Muscle of leg (tissue), 16 donors: ENCODE data around the gene TEX52. TPM values are rescaled to one million over a fixed set of nuclear protein-coding genes. Genes with fewer than 3 reads are reported as not detected.

Source experiments
- DNase-seq: peaks from one replicate; pipeline ENCODE4 v3.0.0; 2013
- H3K27ac ChIP-seq: one replicate; pipeline ENCODE4 v1.5.1; 2013; ENCODE audit warnings: mild to moderate bottlenecking, low read length, control low read depth
- H3K27me3 ChIP-seq: one replicate; pipeline ENCODE4 v1.6.1; 2013; ENCODE audit warnings: low read length; ENCODE audit not compliant: control insufficient read depth, insufficient read depth
- H3K36me3 ChIP-seq: one replicate; pipeline ENCODE4 v1.6.1; 2013; ENCODE audit warnings: low read length; ENCODE audit not compliant: control insufficient read depth, insufficient read depth
- H3K4me1 ChIP-seq: one replicate; pipeline ENCODE4 v1.6.1; 2013; ENCODE audit warnings: low read length; ENCODE audit not compliant: control insufficient read depth, insufficient read depth
- H3K4me3 ChIP-seq: one replicate; pipeline ENCODE4 v1.5.1; 2013; ENCODE audit warnings: low read length, control low read depth
- H3K9me3 ChIP-seq: replicated peaks from 2 replicates; pipeline ENCODE4 v1.6.1; 2013; ENCODE audit warnings: low read depth, low read length; ENCODE audit not compliant: control insufficient read depth
- WGBS: methylation state at CpG from one replicate; pipeline ENCODE4 v1.1.5; 2013; ENCODE audit warnings: missing lambda C conversion rate; ENCODE audit not compliant: insufficient coverage; 5-methylcytosine and 5-hydroxymethylcytosine counted together
- long read RNA-seq, 11 donors: transcript quantifications; one replicate each; lab custom pipeline, GENCODE V29; 2026
- polyA plus RNA-seq, 8 donors: library from polyadenylated mRNA; unstranded; fragments of 120-200 nt; gene quantifications; one replicate each; pipeline versions ENCODE4 v1.2.1 to v1.2.3, GENCODE V29; 2013; ENCODE audit warnings: inconsistent platforms in 1 of 8, low replicate concordance in 1 of 8; ENCODE audit not compliant: insufficient read length in 8 of 8, insufficient read depth in 1 of 8
- total RNA-seq: library from RNA; stranded (reverse); fragments of 120-200 nt; gene quantifications from one replicate; pipeline ENCODE4 v1.2.4, GENCODE V29; 2013

Gene TEX52
- total RNA-seq (not detected), polyA plus RNA-seq (1 to 10 TPM in 3 of 8 donors, under 1 TPM in 5; 0.19 to 1.3 (median 0.58) TPM)
- long read RNA-seq, donor 1: 0 reads
- long read RNA-seq, donor 2: 0 reads
- long read RNA-seq, donor 3: 0 reads
- long read RNA-seq, donor 4: 0 reads
- long read RNA-seq, donor 5: 0 reads
- long read RNA-seq, donor 6: 0 reads
- long read RNA-seq, donor 7: 0 reads
- long read RNA-seq, donor 8: 0 reads
- long read RNA-seq, donor 9: 0 reads
- long read RNA-seq, donor 10: 0 reads
- long read RNA-seq, donor 11: 0 reads

DNA sequence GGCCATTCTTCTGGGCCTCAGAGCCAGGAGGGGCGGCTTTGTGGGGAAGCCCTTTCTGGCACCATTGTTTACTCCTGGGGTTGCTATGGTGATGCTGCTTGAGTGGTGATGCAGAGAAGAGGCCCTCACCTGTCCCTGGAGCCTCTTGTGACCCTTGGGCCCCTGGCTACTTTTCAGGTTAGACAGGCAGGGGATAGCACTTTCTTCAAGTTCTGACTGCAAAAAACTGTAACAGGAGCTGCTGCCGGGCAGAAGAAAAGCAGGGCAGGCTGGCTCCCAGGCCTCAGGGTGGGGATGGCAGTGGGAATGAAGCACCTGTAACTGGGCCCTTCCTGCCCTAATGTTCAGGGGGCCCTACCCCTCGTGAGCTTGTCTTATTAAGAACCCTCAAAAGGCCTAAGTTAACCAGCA is at the start of gene TEX52:
TEX52 (minus strand) TSS at position 19 of the 411 bp plus-strand sequence; CDS start at position 6, 13 bp downstream.
- 69% methylated on average over 3 of the region's 3 CpGs for WGBS
- no peaks in the 10 kb centered on the region for H3K27me3 ChIP-seq
- H3K9me3 ChIP-seq: no peaks in the 10 kb centered on the region
- H3K4me1 ChIP-seq: no peaks in the 10 kb centered on the region
- H3K36me3 ChIP-seq: peaks cover 24% of the 10 kb centered on the region
- no peak for DNase-seq
- no peak within 1 kb of the TSS for H3K4me3 ChIP-seq
- no peak within 1 kb of the TSS for H3K27ac ChIP-seq

DNA sequence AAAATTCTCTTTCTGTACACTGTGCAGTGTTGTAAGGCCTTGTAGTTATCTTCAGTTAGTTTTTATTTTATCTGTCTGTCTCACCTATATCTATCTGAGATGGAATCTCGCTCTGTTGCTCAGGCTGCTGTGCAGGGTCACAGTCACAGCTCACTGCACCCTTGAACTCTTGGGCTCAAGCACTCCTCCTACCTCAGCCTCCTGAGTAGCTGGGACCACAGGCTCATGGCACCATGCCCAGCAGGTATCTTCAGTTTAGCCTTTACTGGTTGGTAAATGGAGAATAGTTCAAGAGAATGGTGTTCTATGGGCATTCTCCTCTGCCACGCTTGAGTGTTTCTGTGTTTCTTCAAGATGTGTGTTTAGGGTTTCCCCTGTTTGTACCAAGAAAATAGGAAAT is 47.4 kb upstream of the TEX52 start:
- Histone ChIP-seq H3K36me3 (peaks cover 3% of the 10 kb centered on the region), H3K9me3 (no peaks in the 10 kb centered on the region), H3K4me1 (no peaks in the 10 kb centered on the region), H3K4me3 (no peak overlapping the region), H3K27ac (no peak overlapping the region), H3K27me3 (no peaks in the 10 kb centered on the region)
- DNase-seq: no peak
- 88% methylated on average over 1 of the region's 2 CpGs for WGBS

DNA sequence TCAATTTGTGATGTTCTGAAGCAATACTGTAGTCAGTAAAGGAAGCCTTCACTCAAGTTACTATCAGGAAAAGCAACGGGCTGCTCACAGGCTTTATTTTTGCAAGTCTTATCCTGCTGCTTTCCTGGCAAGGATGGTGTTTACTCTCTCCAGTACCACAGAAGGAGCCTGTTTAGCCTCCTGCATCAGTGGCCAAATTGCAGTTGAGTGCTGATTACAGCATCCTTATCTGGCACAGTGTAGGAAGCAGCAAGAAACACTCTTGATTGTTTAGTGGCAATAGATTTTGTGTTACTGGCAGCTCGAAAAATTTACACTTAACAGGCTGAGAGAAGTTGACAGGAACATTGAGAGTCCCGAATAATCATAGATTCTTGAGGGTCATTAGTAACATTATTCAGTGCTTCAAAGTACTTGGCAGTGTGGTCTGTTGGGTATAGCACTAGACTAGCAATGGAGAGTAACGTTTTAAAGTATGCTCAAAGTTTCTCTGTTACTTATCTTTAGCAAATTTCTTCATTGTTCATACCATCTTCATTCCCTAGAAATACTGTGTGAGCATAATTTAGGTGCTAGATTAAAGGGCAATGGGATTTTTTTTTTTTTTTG is 45.5 kb upstream of the TEX52 start:
- Histone ChIP-seq H3K27ac (no peak overlapping the region), H3K4me1 (no peaks in the 10 kb centered on the region), H3K27me3 (no peaks in the 10 kb centered on the region), H3K36me3 (peaks cover 7% of the 10 kb centered on the region), H3K9me3 (no peaks in the 10 kb centered on the region), H3K4me3 (no peak overlapping the region)
- WGBS: 39% methylated on average over 2 of the region's 4 CpGs
- no peak for DNase-seq

DNA sequence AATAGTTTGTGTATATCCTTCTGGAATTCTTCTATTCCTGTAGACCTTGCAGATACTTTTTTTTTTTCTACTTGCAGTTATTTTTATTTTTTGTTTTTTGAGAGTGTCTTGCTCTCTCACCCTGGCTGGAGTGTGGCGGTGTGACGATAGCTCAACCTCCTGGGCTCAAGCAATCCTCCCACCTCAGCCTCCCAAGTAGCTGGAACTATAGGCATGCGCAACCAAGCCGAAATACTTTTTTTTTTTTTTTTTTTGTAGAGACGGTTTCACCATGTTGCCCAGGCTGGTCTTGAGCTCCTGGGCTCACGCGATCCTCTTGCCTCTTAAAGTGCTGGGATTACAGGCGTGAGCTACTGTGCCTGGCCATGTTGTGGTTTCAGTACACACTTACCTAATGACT is 43.8 kb upstream of the TEX52 start:
- H3K27ac ChIP-seq: no peak overlapping the region
- 78% methylated on average over 4 of the region's 8 CpGs for WGBS

DNA sequence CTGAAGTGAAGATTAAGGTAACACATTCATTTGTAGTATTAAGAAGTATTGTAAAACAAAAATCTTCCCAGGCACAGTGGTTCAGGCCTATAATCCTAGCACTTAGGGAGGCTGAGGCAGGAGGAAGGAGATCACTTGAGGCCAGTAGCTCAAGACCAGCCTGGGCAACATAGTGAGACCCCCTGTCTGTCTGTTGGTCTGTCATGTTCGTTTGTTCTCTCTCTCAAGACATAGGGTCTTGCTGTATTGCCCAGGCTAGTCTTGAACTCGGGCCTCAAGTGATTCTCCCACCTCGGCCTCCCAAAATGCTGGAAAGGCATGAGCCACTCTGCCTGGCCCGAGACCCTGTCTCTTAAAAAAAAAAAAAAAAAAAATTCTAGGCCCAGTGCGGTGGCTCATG is 40.6 kb upstream of the TEX52 start:
- H3K27ac ChIP-seq: no peak overlapping the region
- H3K4me1 ChIP-seq: peaks cover 3% of the 10 kb centered on the region
- no peak for DNase-seq
- no peak overlapping the region for H3K4me3 ChIP-seq
- H3K36me3 ChIP-seq: peaks cover 11% of the 10 kb centered on the region
- WGBS: 97% methylated on average over 4 of the region's 5 CpGs
- H3K27me3 ChIP-seq: no peaks in the 10 kb centered on the region
- no peaks in the 10 kb centered on the region for H3K9me3 ChIP-seq

More for the DNA sequence above, 43.8 kb upstream of the TEX52 start:
- Histone ChIP-seq H3K9me3 (no peaks in the 10 kb centered on the region), H3K36me3 (peaks cover 11% of the 10 kb centered on the region), H3K27me3 (no peaks in the 10 kb centered on the region), H3K4me1 (no peaks in the 10 kb centered on the region), H3K4me3 (no peak overlapping the region)
- DNase-seq: no peak

DNA sequence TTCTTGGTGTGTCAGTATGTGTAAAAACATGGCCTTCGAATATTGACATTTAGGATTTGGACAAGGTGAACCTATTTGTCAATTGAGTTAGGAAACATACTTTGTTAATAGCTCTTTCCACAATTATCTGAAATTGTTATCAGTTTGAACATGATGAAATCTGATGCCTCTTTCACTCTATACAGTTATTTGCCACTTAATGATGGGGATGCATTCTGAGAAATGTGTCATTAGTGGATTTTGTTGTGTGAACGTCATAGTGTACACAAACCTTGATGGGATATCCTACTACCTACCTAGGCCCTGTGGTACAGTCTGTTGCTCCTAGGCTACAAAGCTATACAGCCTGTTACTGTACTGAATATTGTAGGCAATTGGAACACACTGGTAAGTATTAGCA is 38.7 kb upstream of the TEX52 start:
- H3K9me3 ChIP-seq: no peaks in the 10 kb centered on the region
- DNase-seq: no peak
- H3K27ac ChIP-seq: no peak overlapping the region
- H3K4me3 ChIP-seq: no peak overlapping the region
- no peaks in the 10 kb centered on the region for H3K27me3 ChIP-seq
- H3K4me1 ChIP-seq: peaks cover 7% of the 10 kb centered on the region
- WGBS: no CpG with 5 or more reads among the region's 2 CpGs
- H3K36me3 ChIP-seq: peaks cover 11% of the 10 kb centered on the region

DNA sequence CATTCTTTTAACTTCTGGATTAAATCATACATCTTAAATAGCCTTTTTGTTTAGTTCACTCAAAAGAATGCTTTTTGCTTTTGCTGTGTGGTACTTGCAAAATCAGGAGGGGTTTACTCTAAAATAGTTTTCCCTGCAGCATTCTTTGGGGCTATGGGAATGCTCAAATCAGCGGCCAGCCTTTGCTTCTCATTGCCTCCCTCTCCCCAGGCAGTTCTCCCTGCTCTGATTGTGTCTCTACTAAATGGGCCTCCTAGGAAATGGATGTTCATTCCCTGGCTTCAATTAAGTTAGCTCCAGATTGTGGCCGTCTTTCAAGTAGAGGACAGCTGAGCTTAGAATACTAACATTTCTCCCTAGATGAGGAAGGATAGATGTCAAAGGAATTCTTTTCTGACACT is 38.2 kb upstream of the TEX52 start:
- WGBS: 0% methylated on average over 1 of the region's 2 CpGs
- H3K27ac ChIP-seq: no peak overlapping the region

DNA sequence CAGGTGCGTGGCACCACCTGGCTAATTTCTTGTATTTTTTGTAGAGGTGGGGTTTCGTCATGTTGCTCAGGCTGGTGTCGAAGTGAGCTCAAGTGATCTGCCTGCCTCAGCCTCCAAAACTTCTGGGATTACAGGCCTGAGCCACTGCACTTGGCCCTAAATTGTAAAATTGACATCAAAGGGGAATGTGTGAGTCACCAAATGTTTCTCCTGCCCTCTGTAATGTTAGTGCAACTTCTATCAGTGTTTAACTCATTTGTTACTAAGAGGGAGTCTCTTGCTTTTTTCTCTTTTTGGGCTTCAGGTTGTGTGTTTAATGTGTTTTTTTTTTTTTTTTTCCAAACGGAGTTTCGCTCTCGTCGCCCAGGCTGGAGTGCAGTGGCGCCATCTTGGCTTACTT is 36.2 kb upstream of the TEX52 start:
- Histone ChIP-seq H3K9me3 (no peaks in the 10 kb centered on the region), H3K27me3 (no peaks in the 10 kb centered on the region), H3K27ac (no peak overlapping the region), H3K4me3 (no peak overlapping the region), H3K4me1 (peaks cover 14% of the 10 kb centered on the region), H3K36me3 (peaks cover 10% of the 10 kb centered on the region)
- WGBS: 33% methylated on average over 2 of the region's 8 CpGs
- peak; percentile 74 for DNase-seq

More for the DNA sequence above, 38.2 kb upstream of the TEX52 start:
- H3K4me1 ChIP-seq: peaks cover 10% of the 10 kb centered on the region
- H3K36me3 ChIP-seq: peaks cover 11% of the 10 kb centered on the region
- no peaks in the 10 kb centered on the region for H3K9me3 ChIP-seq
- H3K27me3 ChIP-seq: no peaks in the 10 kb centered on the region
- no peak overlapping the region for H3K4me3 ChIP-seq
- DNase-seq: peak; percentile 11

DNA sequence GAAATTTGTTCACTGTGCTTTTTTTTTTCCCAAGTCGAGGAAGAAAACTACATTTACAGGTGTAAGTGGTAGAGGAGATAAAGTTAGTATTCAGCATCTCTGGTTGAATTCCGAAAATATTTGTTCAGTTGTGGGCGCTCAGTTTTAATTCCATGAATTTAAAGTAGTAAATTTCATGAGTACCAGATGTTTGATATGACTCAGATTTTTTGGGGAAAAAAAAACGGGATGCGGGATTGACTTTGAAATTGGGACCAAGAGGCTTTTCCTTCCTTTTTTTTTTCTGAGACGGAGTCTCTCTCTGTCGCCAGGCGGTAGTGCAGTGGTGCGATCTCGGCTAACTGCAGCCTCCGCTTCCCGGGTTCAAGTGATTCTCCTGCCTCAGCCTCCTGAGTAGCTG is 35.4 kb upstream of the TEX52 start:
- WGBS: 52% methylated on average over 2 of the region's 12 CpGs
- peak overlapping the region; percentile 98 for H3K27ac ChIP-seq
- peaks cover 6% of the 10 kb centered on the region for H3K36me3 ChIP-seq
- peaks cover 14% of the 10 kb centered on the region for H3K4me1 ChIP-seq
- peak overlapping the region; percentile 86 for H3K4me3 ChIP-seq
- no peaks in the 10 kb centered on the region for H3K27me3 ChIP-seq
- DNase-seq: peak; percentile 24
- no peaks in the 10 kb centered on the region for H3K9me3 ChIP-seq

DNA sequence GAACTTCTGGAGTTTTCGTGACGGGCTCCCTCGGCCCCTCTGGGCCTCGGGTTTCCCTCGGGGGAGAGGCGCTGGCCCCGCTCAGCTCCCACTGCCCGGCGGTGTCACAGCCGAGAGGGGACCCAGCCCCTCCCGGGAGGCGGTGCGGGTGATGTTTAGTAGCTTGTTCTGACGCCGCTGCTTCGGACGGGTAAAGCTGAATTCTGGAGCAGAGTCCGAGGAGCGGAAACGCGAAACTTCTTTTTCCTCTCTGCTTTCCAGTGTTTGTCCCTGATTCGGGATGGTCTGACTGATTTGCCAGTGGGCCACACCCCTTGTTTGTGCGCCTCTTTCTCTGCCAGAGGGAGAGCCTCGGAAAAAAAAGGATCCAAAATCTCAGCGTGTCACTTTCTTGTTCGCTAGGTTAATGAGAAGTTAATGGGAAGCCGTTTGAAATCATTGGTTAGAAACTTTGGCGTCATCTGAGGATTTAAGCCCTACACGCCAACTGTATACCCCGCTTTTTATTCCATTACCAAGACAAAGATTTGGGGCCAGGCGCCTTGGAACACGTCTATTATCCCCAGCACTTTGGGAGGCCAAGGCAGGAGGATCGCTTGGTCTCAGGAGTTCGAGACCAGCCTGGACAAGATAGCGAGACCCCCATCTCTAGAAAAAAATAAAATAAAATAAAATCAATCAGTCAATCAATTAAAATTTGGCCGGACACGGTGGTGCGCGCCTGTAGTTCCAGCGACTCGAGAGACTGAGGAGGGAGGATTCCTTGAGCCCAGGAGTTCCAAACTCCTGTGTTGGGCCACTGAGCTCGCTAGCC is 34.6 kb upstream of the TEX52 start:
- 9% methylated on average over 28 of the region's 42 CpGs for WGBS
- H3K4me3 ChIP-seq: peak overlapping the region; percentile 86
- H3K27ac ChIP-seq: peak overlapping the region; percentile 98
- peak; percentile 85 for DNase-seq
- H3K9me3 ChIP-seq: no peaks in the 10 kb centered on the region
- peaks cover 3% of the 10 kb centered on the region for H3K36me3 ChIP-seq
- H3K27me3 ChIP-seq: no peaks in the 10 kb centered on the region
- peaks cover 14% of the 10 kb centered on the region for H3K4me1 ChIP-seq
